HG02840 (cell line): ENCODE data around the gene CAMK2D.

ENCODE experiments used
- ATAC-seq: cut with Tn5 transposase; IDR thresholded peaks from one replicate; pipeline ENCODE4 v1.9.1; 2021; ENCODE audit warnings: mild to moderate bottlenecking, moderate library complexity, moderate number of reproducible peaks; ENCODE audit not compliant: unreplicated experiment, low FRiP score

Gene CAMK2D

GRCh38 chr4:113411496-113411938, 350.0 kb downstream of the CAMK2D start:
- ATAC-seq: no peak

DNA sequence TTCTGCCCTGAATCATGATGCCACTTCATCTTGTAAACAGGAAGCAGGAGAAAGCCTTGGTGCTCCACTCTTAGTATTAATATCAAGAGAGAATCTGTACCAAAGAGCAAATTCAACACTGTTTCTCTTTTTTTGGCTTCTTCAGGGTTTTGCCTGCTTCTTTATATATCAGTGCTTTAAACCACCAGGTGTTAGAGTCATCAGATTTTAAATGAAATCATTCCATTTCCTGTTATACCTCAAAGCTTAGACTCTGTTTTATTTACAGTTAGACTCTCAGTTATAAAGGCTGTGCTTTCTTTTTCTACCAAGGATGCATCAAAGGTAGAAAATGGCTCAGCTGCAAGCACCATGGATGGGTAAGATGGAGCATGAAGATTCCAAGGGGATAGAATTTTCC, 350.9 kb downstream of the CAMK2D start:
- no peak for ATAC-seq

- no peak for ATAC-seq
Observed at GRCh38 chr4:113409181-113409580, 352.4 kb downstream of the CAMK2D start.

DNA sequence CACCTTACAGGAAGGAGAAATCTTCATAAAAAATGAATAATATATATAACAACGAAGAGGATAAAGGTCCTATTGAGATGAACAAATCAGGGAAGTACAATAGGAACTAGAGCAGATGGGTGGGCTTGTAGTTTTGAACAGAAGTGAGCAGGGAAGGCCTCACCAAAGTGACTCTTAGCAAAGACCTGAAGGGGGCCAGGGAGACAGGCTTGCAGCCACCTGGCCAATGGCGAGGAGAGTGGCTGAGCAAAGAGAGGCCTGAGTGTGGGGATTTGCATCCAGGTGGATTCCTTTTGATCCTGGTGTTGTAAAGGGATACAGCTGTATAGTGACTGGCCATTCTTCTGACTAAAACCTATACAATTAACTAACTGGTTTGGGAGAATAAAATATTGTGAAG, 354.1 kb downstream of the CAMK2D start:
- no peak for ATAC-seq

DNA sequence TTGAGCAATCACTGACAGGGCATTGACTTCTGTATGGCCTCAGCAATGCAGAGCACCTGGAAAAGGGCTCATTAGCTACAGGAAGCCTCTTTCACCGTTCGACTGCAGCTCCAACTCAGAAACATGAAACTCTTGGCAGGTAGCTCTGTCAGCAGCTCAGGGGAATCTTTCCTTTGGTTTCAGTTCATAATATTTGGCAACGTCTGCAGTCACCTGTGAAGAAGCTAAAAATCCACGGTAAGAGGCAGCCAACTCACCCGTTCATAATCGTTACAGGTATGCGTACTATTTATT, 354.9 kb downstream of the CAMK2D start:
- ATAC-seq: no peak

GRCh38 chr4:113405874-113406722, 355.4 kb downstream of the CAMK2D start:
- ATAC-seq: no peak

- ATAC-seq: no peak
Observed at GRCh38 chr4:113404841-113405240, 356.7 kb downstream of the CAMK2D start.

- no peak for ATAC-seq
Observed at GRCh38 chr4:113404167-113404571, 357.4 kb downstream of the CAMK2D start.
